Small intestine (tissue), 7 donors: ENCODE data around the gene FOXA2. TPM values are rescaled to one million over a fixed set of nuclear protein-coding genes. Genes with fewer than 3 reads are reported as not detected.
A peak's percentile ranks its signal among the peaks of the same experiment; 100 is the strongest.

Experiments
- DNase-seq, 2 donors: peaks; one replicate each; pipeline versions ENCODE4 v3.0.0 to v3.0.0-alpha.2; 2013
- FAIRE-seq: peaks from 2 replicates; lab custom pipeline; 2012; peaks lifted over from hg19 to GRCh38; lab: Jason Lieb, UNC
- H3K27ac ChIP-seq, 3 donors: one replicate each; pipeline ENCODE4 v1.5.1; 2013; ENCODE audit warnings: low read length in 2 of 3, mild to moderate bottlenecking in 2 of 3, control low read depth in 1 of 3, inconsistent platforms in 1 of 3, low read depth in 1 of 3, moderate library complexity in 1 of 3
- H3K27me3 ChIP-seq, 3 donors: one replicate each; pipeline ENCODE4 v1.6.1; 2013; ENCODE audit warnings: low read length in 3 of 3, inconsistent platforms in 1 of 3; ENCODE audit not compliant: control insufficient read depth in 3 of 3, insufficient read depth in 3 of 3
- H3K36me3 ChIP-seq, 3 donors: one replicate each; pipeline ENCODE4 v1.6.1; 2013; ENCODE audit warnings: low read length in 3 of 3, inconsistent platforms in 1 of 3, low read depth in 1 of 3, mild to moderate bottlenecking in 1 of 3, moderate library complexity in 1 of 3; ENCODE audit not compliant: control insufficient read depth in 3 of 3, insufficient read depth in 2 of 3
- H3K4me1 ChIP-seq, 3 donors: one replicate each; pipeline ENCODE4 v1.6.1; 2013; ENCODE audit warnings: low read length in 2 of 3, inconsistent platforms in 1 of 3, low read depth in 1 of 3, mild to moderate bottlenecking in 1 of 3, moderate library complexity in 1 of 3; ENCODE audit not compliant: control insufficient read depth in 3 of 3, insufficient read depth in 2 of 3
- H3K4me3 ChIP-seq, 3 donors: one replicate each; pipeline ENCODE4 v1.5.1; 2013; ENCODE audit warnings: low read length in 3 of 3, control low read depth in 1 of 3, inconsistent platforms in 1 of 3, low read depth in 1 of 3, mild to moderate bottlenecking in 1 of 3, moderate library complexity in 1 of 3
- H3K9me3 ChIP-seq, 2 donors: one replicate each; pipeline ENCODE4 v1.6.1; 2013; ENCODE audit warnings: low read depth in 1 of 2, low read length in 1 of 2; ENCODE audit not compliant: control insufficient read depth in 2 of 2, insufficient read depth in 1 of 2
- WGBS, 3 donors: extraction: QIAGEN DNeasy Blood & Tissue Kit; methylation state at CpG; one replicate each; pipeline ENCODE4 v1.1.7; 2013; 5-methylcytosine and 5-hydroxymethylcytosine counted together
- polyA plus RNA-seq, 4 donors: library from polyadenylated mRNA; stranded (reverse) in 3 of 4; unstranded in 1 of 4; fragments of 200-250 nt in 3 of 4; fragments of 120-200 nt in 1 of 4; gene quantifications; one replicate each; pipeline versions ENCODE4 v1.2.1 to v1.2.3, GENCODE V29; 2013
- donor health status: healthy with polysubstance abuse.
- donor health status: control.
- donor health status: control.
- donor health status: Bipolar disorder and iron deficiency.
- donor health status: healthy.

The FOXA2 gene
- polyA plus RNA-seq, 4 donors, result 0.45 to 6.5 (median 2.0) TPM

- H3K4me3 ChIP-seq, result no peak overlapping the region
- H3K27ac ChIP-seq, result no peak overlapping the region
- no peak for FAIRE-seq
- DNase-seq, result no peak
- no peaks in the 10 kb centered on the region for H3K4me1 ChIP-seq
- 37 to 64% (median 63%) methylated on average over 3 of the region's 3 CpGs for WGBS, 3 donors
- H3K36me3 ChIP-seq, result no peaks in the 10 kb centered on the region
- H3K27me3 ChIP-seq, result peaks cover 5 to 81% (median 56%) of the 10 kb centered on the region in 3 donors
- no peaks in the 10 kb centered on the region for H3K9me3 ChIP-seq
These were observed 12.3 kb downstream of the FOXA2 start for GRCh38 chr20:22572023-22572422.

- Histone ChIP-seq H3K27me3 (peaks cover 3 to 65% (median 39%) of the 10 kb centered on the region in 3 donors), H3K27ac (no peak overlapping the region), H3K9me3 (no peaks in the 10 kb centered on the region), H3K4me1 (no peaks in the 10 kb centered on the region), H3K36me3 (no peaks in the 10 kb centered on the region), H3K4me3 (no peak overlapping the region)
- WGBS, 3 donors, result 31 to 51% (median 39%) methylated on average over 11 of the region's 11 CpGs
- FAIRE-seq, result no peak
- DNase-seq, result no peak
These were observed 15.0 kb downstream of the FOXA2 start for GRCh38 chr20:22569353-22569752.

GRCh38 chr20:22568872-22569344 lies 15.5 kb downstream of the FOXA2 start:
- WGBS, 3 donors, result 3 to 4% (median 4%) methylated on average over 25 to 31 of the region's 31 CpGs
- Histone ChIP-seq H3K4me3 (no peak overlapping the region), H3K9me3 (no peaks in the 10 kb centered on the region), H3K27ac (no peak overlapping the region), H3K4me1 (no peaks in the 10 kb centered on the region), H3K27me3 (peaks cover 3 to 66% (median 39%) of the 10 kb centered on the region in 3 donors), H3K36me3 (no peaks in the 10 kb centered on the region)
- DNase-seq (peak in 1 of 2 donors; percentile 32), FAIRE-seq (no peak)

GRCh38 chr20:22567944-22568871 lies 16.2 kb downstream of the FOXA2 start:
- Histone ChIP-seq H3K36me3 (no peaks in the 10 kb centered on the region), H3K9me3 (no peaks in the 10 kb centered on the region), H3K4me3 (no peak overlapping the region), H3K4me1 (no peaks in the 10 kb centered on the region), H3K27ac (no peak overlapping the region), H3K27me3 (peaks cover 3 to 71% (median 41%) of the 10 kb centered on the region in 3 donors)
- DNase-seq (peak in 1 of 2 donors; percentile 27), FAIRE-seq (no peak)
- 7 to 11% (median 8%) methylated on average over 51 to 57 of the region's 57 CpGs for WGBS, 3 donors

- H3K9me3 ChIP-seq, result no peaks in the 10 kb centered on the region
- DNase-seq (no peak), FAIRE-seq (no peak)
- H3K27ac ChIP-seq, result no peak overlapping the region
- no peaks in the 10 kb centered on the region for H3K36me3 ChIP-seq
- no peaks in the 10 kb centered on the region for H3K4me1 ChIP-seq
- WGBS, 3 donors, result 33 to 71% (median 58%) methylated on average over 13 of the region's 13 CpGs
- peaks cover 3 to 61% (median 33%) of the 10 kb centered on the region in 3 donors for H3K27me3 ChIP-seq
- H3K4me3 ChIP-seq, result no peak overlapping the region
These were observed 17.3 kb downstream of the FOXA2 start for GRCh38 chr20:22566876-22567658.

GRCh38 chr20:22563062-22563965 lies 21.1 kb downstream of the FOXA2 start:
- 21 to 30% (median 25%) methylated on average over 7 of the region's 7 CpGs for WGBS, 3 donors
- FAIRE-seq (no peak), DNase-seq (no peak)
- H3K27ac ChIP-seq, result no peak overlapping the region
- H3K4me1 ChIP-seq, result no peaks in the 10 kb centered on the region
- peaks cover 0 to 42% (median 19%) of the 10 kb centered on the region in 3 donors for H3K27me3 ChIP-seq
- H3K4me3 ChIP-seq, result no peak overlapping the region
- H3K9me3 ChIP-seq, result no peaks in the 10 kb centered on the region
- H3K36me3 ChIP-seq, result no peaks in the 10 kb centered on the region

GRCh38 chr20:22562620-22563019 lies 21.8 kb downstream of the FOXA2 start:
- no peaks in the 10 kb centered on the region for H3K9me3 ChIP-seq
- no peak overlapping the region for H3K27ac ChIP-seq
- FAIRE-seq (no peak), DNase-seq (no peak)
- peaks cover 0 to 38% (median 15%) of the 10 kb centered on the region in 3 donors for H3K27me3 ChIP-seq
- WGBS, 3 donors, result 24 to 65% (median 37%) methylated on average over 4 of the region's 4 CpGs
- no peaks in the 10 kb centered on the region for H3K4me1 ChIP-seq
- no peak overlapping the region for H3K4me3 ChIP-seq
- no peaks in the 10 kb centered on the region for H3K36me3 ChIP-seq
